AG04449 (cell line): Measurements from ENCODE around the gene CPNE9.

Source experiments
- CTCF ChIA-PET: fragments of 350-600 bp; formaldehyde crosslinking; extraction: SDS; loops from one replicate; lab custom pipeline; 2021; ENCODE audit warnings: antibody characterized with exemption; lab: Yijun Ruan, JAX
- POLR2A ChIA-PET: fragments of 400-600, 350-600 bp; formaldehyde crosslinking; extraction: SDS; loops from one replicate; lab custom pipeline; 2020; ENCODE audit warnings: antibody characterized with exemption, inconsistent platforms; lab: Yijun Ruan, JAX
- DNase-seq: peaks from one replicate; pipeline ENCODE4 v3.0.0-alpha.2; 2010; ENCODE audit warnings: low read depth, low spot score
- H3K4me3 ChIP-seq: 2 replicates; pipeline ENCODE4 v1.5.1; 2011; ENCODE audit warnings: low read depth, mild to moderate bottlenecking, control low read depth, low read length
- CTCF ChIP-seq: IDR thresholded peaks from one replicate; pipeline ENCODE4 v1.5.1; 2011; ENCODE audit warnings: mild to moderate bottlenecking, moderate library complexity, low read length, control low read depth, inconsistent platforms; ENCODE audit not compliant: insufficient read depth; ENCODE audit errors: missing control alignments

The CPNE9 gene

GRCh38 chr3:9678493-9678892 lies 25.1 kb upstream of the CPNE9 start:
- no peak for TF ChIP-seq CTCF
- DNase-seq = no peak
- CTCF ChIA-PET = interaction anchor here (1.6 kb wide), 1 partner anchor 16 kb away, joined by 3 read pairs; no protein-coding TSS in a partner anchor
- no peak overlapping the region for H3K4me3 ChIP-seq
- POLR2A ChIA-PET = no interaction called here

- H3K4me3 ChIP-seq = no peak overlapping the region
- CTCF ChIA-PET = no interaction called here
- POLR2A ChIA-PET = no interaction called here
- no peak for DNase-seq
- no peak for TF ChIP-seq CTCF
These were observed 24.1 kb upstream of the CPNE9 start for GRCh38 chr3:9679476-9680080.

- TF ChIP-seq CTCF = no peak
- DNase-seq = no peak
- ChIA-PET CTCF (interaction anchor here (1.2 kb wide), 1 partner anchor 177 kb away, joined by 3 read pairs; no protein-coding TSS in a partner anchor), POLR2A (no interaction called here)
- H3K4me3 ChIP-seq = no peak overlapping the region
These were observed 22.5 kb upstream of the CPNE9 start for GRCh38 chr3:9681011-9681722.

GRCh38 chr3:9681723-9682081 lies 21.9 kb upstream of the CPNE9 start:
- ChIA-PET POLR2A (no interaction called here), CTCF (interaction anchor here (1.2 kb wide), 1 partner anchor 178 kb away, joined by 3 read pairs; no protein-coding TSS in a partner anchor)
- TF ChIP-seq CTCF = no peak
- no peak for DNase-seq
- no peak overlapping the region for H3K4me3 ChIP-seq

GRCh38 chr3:9682096-9682495 lies 21.5 kb upstream of the CPNE9 start:
- no peak overlapping the region for H3K4me3 ChIP-seq
- TF ChIP-seq CTCF = no peak
- ChIA-PET CTCF (interaction anchor here (1.2 kb wide), 1 partner anchor 178 kb away, joined by 3 read pairs; no protein-coding TSS in a partner anchor), POLR2A (no interaction called here)
- DNase-seq = no peak

GRCh38 chr3:9683426-9683825 lies 20.2 kb upstream of the CPNE9 start:
- CTCF ChIA-PET = no interaction called here
- POLR2A ChIA-PET = no interaction called here

More at GRCh38 chr3:9683426-9683825, 20.2 kb upstream of the CPNE9 start:
- DNase-seq = no peak
- no peak for TF ChIP-seq CTCF
- no peak overlapping the region for H3K4me3 ChIP-seq
